ENCODE results near the gene NMT1. TPM values are rescaled to one million over a fixed set of nuclear protein-coding genes. Genes with fewer than 3 reads are reported as not detected.

NMT1 gene
- polyA plus RNA-seq, 4 donors = 38.9 to 131 (median 72.0) TPM

- WGBS, 3 donors = 84 to 91% (median 91%) methylated on average over 13 of the region's 13 CpGs
- FAIRE-seq (no peak), DNase-seq (no peak)
- Histone ChIP-seq H3K4me1 (ENCODE audit: control insufficient read depth in 3 of 3, insufficient read depth in 2 of 3, low read depth in 1 of 3, low read length in 2 of 3) (no peaks in the 10 kb centered on the region), H3K4me3 (ENCODE audit: low read depth in 1 of 3, low read length in 3 of 3) (no peak overlapping the region), H3K36me3 (ENCODE audit: control insufficient read depth in 3 of 3, insufficient read depth in 2 of 3, low read depth in 1 of 3, low read length in 3 of 3) (peaks cover 24 to 87% (median 29%) of the 10 kb centered on the region in 3 donors), H3K27me3 (ENCODE audit: control insufficient read depth in 3 of 3, insufficient read depth in 3 of 3, low read length in 3 of 3) (no peaks in the 10 kb centered on the region), H3K9me3 (ENCODE audit: control insufficient read depth in 2 of 2, insufficient read depth in 1 of 2, low read depth in 1 of 2, low read length in 1 of 2) (no peaks in the 10 kb centered on the region), H3K27ac (ENCODE audit: low read depth in 1 of 3, low read length in 2 of 3) (no peak overlapping the region)
Observed at GRCh38 chr17:45107293-45108010, 46.3 kb downstream of the NMT1 start.

- DNase-seq (no peak), FAIRE-seq (no peak)
- Histone ChIP-seq H3K27ac (ENCODE audit: low read depth in 1 of 3, low read length in 2 of 3) (no peak overlapping the region), H3K27me3 (ENCODE audit: control insufficient read depth in 3 of 3, insufficient read depth in 3 of 3, low read length in 3 of 3) (no peaks in the 10 kb centered on the region), H3K4me1 (ENCODE audit: control insufficient read depth in 3 of 3, insufficient read depth in 2 of 3, low read depth in 1 of 3, low read length in 2 of 3) (no peaks in the 10 kb centered on the region), H3K36me3 (ENCODE audit: control insufficient read depth in 3 of 3, insufficient read depth in 2 of 3, low read depth in 1 of 3, low read length in 3 of 3) (peaks cover 24 to 87% (median 26%) of the 10 kb centered on the region in 3 donors), H3K9me3 (ENCODE audit: control insufficient read depth in 2 of 2, insufficient read depth in 1 of 2, low read depth in 1 of 2, low read length in 1 of 2) (no peaks in the 10 kb centered on the region), H3K4me3 (ENCODE audit: low read depth in 1 of 3, low read length in 3 of 3) (no peak overlapping the region)
- WGBS, 3 donors = 63 to 65% (median 64%) methylated on average over 9 of the region's 9 CpGs
Observed at GRCh38 chr17:45108051-45108450, 46.9 kb downstream of the NMT1 start.

- Histone ChIP-seq H3K36me3 (ENCODE audit: control insufficient read depth in 3 of 3, insufficient read depth in 2 of 3, low read depth in 1 of 3, low read length in 3 of 3) (peaks cover 17 to 87% (median 18%) of the 10 kb centered on the region in 3 donors), H3K27ac (ENCODE audit: low read depth in 1 of 3, low read length in 2 of 3) (no peak overlapping the region), H3K9me3 (ENCODE audit: control insufficient read depth in 2 of 2, insufficient read depth in 1 of 2, low read depth in 1 of 2, low read length in 1 of 2) (no peaks in the 10 kb centered on the region), H3K4me3 (ENCODE audit: low read depth in 1 of 3, low read length in 3 of 3) (no peak overlapping the region), H3K4me1 (ENCODE audit: control insufficient read depth in 3 of 3, insufficient read depth in 2 of 3, low read depth in 1 of 3, low read length in 2 of 3) (no peaks in the 10 kb centered on the region), H3K27me3 (ENCODE audit: control insufficient read depth in 3 of 3, insufficient read depth in 3 of 3, low read length in 3 of 3) (no peaks in the 10 kb centered on the region)
- no peak for FAIRE-seq
- DNase-seq = no peak
- WGBS, 3 donors = 72 to 77% (median 77%) methylated on average over 12 of the region's 12 CpGs
Observed at GRCh38 chr17:45108595-45109521, 47.7 kb downstream of the NMT1 start.

- no peak for FAIRE-seq
- DNase-seq = peak in 1 of 2 donors; percentile 15
- H3K9me3 ChIP-seq (ENCODE audit: control insufficient read depth in 2 of 2, insufficient read depth in 1 of 2, low read depth in 1 of 2, low read length in 1 of 2) = no peaks in the 10 kb centered on the region
- H3K4me1 ChIP-seq (ENCODE audit: control insufficient read depth in 3 of 3, insufficient read depth in 2 of 3, low read depth in 1 of 3, low read length in 2 of 3) = no peaks in the 10 kb centered on the region
- 79 to 81% (median 79%) methylated on average over 16 of the region's 16 CpGs for WGBS, 3 donors
- no peaks in the 10 kb centered on the region for H3K27me3 ChIP-seq (ENCODE audit: control insufficient read depth in 3 of 3, insufficient read depth in 3 of 3, low read length in 3 of 3)
- H3K27ac ChIP-seq (ENCODE audit: low read depth in 1 of 3, low read length in 2 of 3) = no peak overlapping the region
- no peak overlapping the region for H3K4me3 ChIP-seq (ENCODE audit: low read depth in 1 of 3, low read length in 3 of 3)
- peaks cover 5 to 81% (median 12%) of the 10 kb centered on the region in 3 donors for H3K36me3 ChIP-seq (ENCODE audit: control insufficient read depth in 3 of 3, insufficient read depth in 2 of 3, low read depth in 1 of 3, low read length in 3 of 3)
Observed at GRCh38 chr17:45110676-45111611, 49.8 kb downstream of the NMT1 start.

- Histone ChIP-seq H3K27me3 (ENCODE audit: control insufficient read depth in 3 of 3, insufficient read depth in 3 of 3, low read length in 3 of 3) (no peaks in the 10 kb centered on the region), H3K4me1 (ENCODE audit: control insufficient read depth in 3 of 3, insufficient read depth in 2 of 3, low read depth in 1 of 3, low read length in 2 of 3) (no peaks in the 10 kb centered on the region), H3K27ac (ENCODE audit: low read depth in 1 of 3, low read length in 2 of 3) (no peak overlapping the region), H3K36me3 (ENCODE audit: control insufficient read depth in 3 of 3, insufficient read depth in 2 of 3, low read depth in 1 of 3, low read length in 3 of 3) (peaks cover 5 to 75% (median 5%) of the 10 kb centered on the region in 3 donors), H3K4me3 (ENCODE audit: low read depth in 1 of 3, low read length in 3 of 3) (no peak overlapping the region), H3K9me3 (ENCODE audit: control insufficient read depth in 2 of 2, insufficient read depth in 1 of 2, low read depth in 1 of 2, low read length in 1 of 2) (no peaks in the 10 kb centered on the region)
- no peak for FAIRE-seq
- no peak for DNase-seq
- WGBS, 3 donors = 93 to 94% (median 93%) methylated on average over 11 of the region's 11 CpGs
Observed at GRCh38 chr17:45111850-45112249, 50.7 kb downstream of the NMT1 start.

- Histone ChIP-seq H3K36me3 (ENCODE audit: control insufficient read depth in 3 of 3, insufficient read depth in 2 of 3, low read depth in 1 of 3, low read length in 3 of 3) (peaks cover 1 to 69% (median 2%) of the 10 kb centered on the region in 3 donors), H3K27me3 (ENCODE audit: control insufficient read depth in 3 of 3, insufficient read depth in 3 of 3, low read length in 3 of 3) (no peaks in the 10 kb centered on the region), H3K9me3 (ENCODE audit: control insufficient read depth in 2 of 2, insufficient read depth in 1 of 2, low read depth in 1 of 2, low read length in 1 of 2) (no peaks in the 10 kb centered on the region), H3K4me1 (ENCODE audit: control insufficient read depth in 3 of 3, insufficient read depth in 2 of 3, low read depth in 1 of 3, low read length in 2 of 3) (no peaks in the 10 kb centered on the region), H3K27ac (ENCODE audit: low read depth in 1 of 3, low read length in 2 of 3) (no peak overlapping the region), H3K4me3 (ENCODE audit: low read depth in 1 of 3, low read length in 3 of 3) (no peak overlapping the region)
- DNase-seq = no peak
- FAIRE-seq = no peak
- WGBS, 3 donors = 91 to 95% (median 94%) methylated on average over 22 to 23 of the region's 23 CpGs
Observed at GRCh38 chr17:45112559-45113423, 51.7 kb downstream of the NMT1 start.

GRCh38 chr17:45113424-45113754, 52.3 kb downstream of the NMT1 start:
- WGBS, 3 donors = 72 to 85% (median 76%) methylated on average over 9 of the region's 9 CpGs

More at GRCh38 chr17:45113424-45113754, 52.3 kb downstream of the NMT1 start:
- no peak for DNase-seq
- Histone ChIP-seq H3K9me3 (ENCODE audit: control insufficient read depth in 2 of 2, insufficient read depth in 1 of 2, low read depth in 1 of 2, low read length in 1 of 2) (no peaks in the 10 kb centered on the region), H3K36me3 (ENCODE audit: control insufficient read depth in 3 of 3, insufficient read depth in 2 of 3, low read depth in 1 of 3, low read length in 3 of 3) (peaks cover 0 to 69% (median 0%) of the 10 kb centered on the region in 3 donors), H3K27ac (ENCODE audit: low read depth in 1 of 3, low read length in 2 of 3) (no peak overlapping the region), H3K27me3 (ENCODE audit: control insufficient read depth in 3 of 3, insufficient read depth in 3 of 3, low read length in 3 of 3) (no peaks in the 10 kb centered on the region), H3K4me3 (ENCODE audit: low read depth in 1 of 3, low read length in 3 of 3) (no peak overlapping the region), H3K4me1 (ENCODE audit: control insufficient read depth in 3 of 3, insufficient read depth in 2 of 3, low read depth in 1 of 3, low read length in 2 of 3) (no peaks in the 10 kb centered on the region)
- no peak for FAIRE-seq
